ENCODE data around the gene NPAS3. TPM values are rescaled to one million over a fixed set of nuclear protein-coding genes. Genes with fewer than 3 reads are reported as not detected.

Gene NPAS3
- total and polyA plus RNA-seq, 7 donors, result 0.04 to 1.5 (median 0.39) TPM

- no peak for ATAC-seq
Measured at GRCh38 chr14:33029511-33029910, 90.8 kb downstream of the NPAS3 start.

GRCh38 chr14:33030386-33030785, 91.7 kb downstream of the NPAS3 start:
- Histone ChIP-seq H3K27ac (no peak overlapping the region), H3K4me1 (no peaks in the 10 kb centered on the region), H3K9me3 (no peaks in the 10 kb centered on the region), H3K36me3 (ENCODE audit: insufficient read depth in 1 of 2, low read depth in 1 of 2) (no peaks in the 10 kb centered on the region), H3K27me3 (ENCODE audit: insufficient read depth in 3 of 3, low read length in 2 of 3) (no peaks in the 10 kb centered on the region), H3K4me3 (no peak overlapping the region)
- DNase-seq (no peak), ATAC-seq (no peak)
- intact Hi-C loops (cut with DNase I), result no loop called here
- no peak for TF ChIP-seq CTCF (IDR thresholded peaks at IDR 0.05)
- 45 to 61% (median 49%) methylated on average over 4 of the region's 4 CpGs for WGBS, 3 donors

More at GRCh38 chr14:33029511-33029910, 90.8 kb downstream of the NPAS3 start:
- H3K4me1 ChIP-seq, result no peaks in the 10 kb centered on the region
- no peaks in the 10 kb centered on the region for H3K36me3 ChIP-seq (ENCODE audit: insufficient read depth in 1 of 2, low read depth in 1 of 2)
- TF ChIP-seq CTCF (IDR thresholded peaks at IDR 0.05), result no peak
- DNase-seq, result no peak
- intact Hi-C loops (cut with DNase I), result no loop called here
- no peaks in the 10 kb centered on the region for H3K9me3 ChIP-seq
- H3K27ac ChIP-seq, result no peak overlapping the region
- H3K27me3 ChIP-seq (ENCODE audit: insufficient read depth in 3 of 3, low read length in 2 of 3), result no peaks in the 10 kb centered on the region
- no peak overlapping the region for H3K4me3 ChIP-seq

GRCh38 chr14:33035416-33036194, 96.9 kb downstream of the NPAS3 start:
- 81 to 87% (median 84%) methylated on average over 5 of the region's 5 CpGs for WGBS, 3 donors
- Histone ChIP-seq H3K4me1 (no peaks in the 10 kb centered on the region), H3K36me3 (ENCODE audit: insufficient read depth in 1 of 2, low read depth in 1 of 2) (no peaks in the 10 kb centered on the region), H3K9me3 (no peaks in the 10 kb centered on the region), H3K27me3 (ENCODE audit: insufficient read depth in 3 of 3, low read length in 2 of 3) (no peaks in the 10 kb centered on the region), H3K27ac (no peak overlapping the region), H3K4me3 (no peak overlapping the region)
- intact Hi-C loops (cut with DNase I), result no loop called here
- no peak for TF ChIP-seq CTCF (IDR thresholded peaks at IDR 0.05)
- DNase-seq (no peak), ATAC-seq (no peak)

GRCh38 chr14:33039311-33039710, 100.6 kb downstream of the NPAS3 start:
- 46 to 76% (median 56%) methylated on average over 3 of the region's 3 CpGs for WGBS, 3 donors
- Histone ChIP-seq H3K36me3 (ENCODE audit: insufficient read depth in 1 of 2, low read depth in 1 of 2) (no peaks in the 10 kb centered on the region), H3K9me3 (no peaks in the 10 kb centered on the region), H3K4me1 (no peaks in the 10 kb centered on the region), H3K27ac (no peak overlapping the region), H3K27me3 (ENCODE audit: insufficient read depth in 3 of 3, low read length in 2 of 3) (no peaks in the 10 kb centered on the region), H3K4me3 (no peak overlapping the region)
- intact Hi-C loops (cut with DNase I), result no loop called here
- ATAC-seq (no peak), DNase-seq (no peak)
- no peak for TF ChIP-seq CTCF (IDR thresholded peaks at IDR 0.05)

All from psoas muscle (tissue), 8 donors.